Testis (tissue), 3 donors: Measurements from ENCODE around the gene KATNB1. TPM values are rescaled to one million over a fixed set of nuclear protein-coding genes. Genes with fewer than 3 reads are reported as not detected.
"Not testable (repeated sequence)": the region's sequence is repeated elsewhere in the genome, so short reads cannot be mapped to it uniquely, and the experiment has no call there.

Experiments used
- DNase-seq: peaks from one replicate; pipeline ENCODE4 v3.0.0-alpha.2; 2019
- H3K27ac ChIP-seq, 2 donors: fragments of 200-600 bp; sonication (generic); one replicate each; pipeline ENCODE4 v1.5.1; 2019
- H3K27me3 ChIP-seq: fragments of 200-600 bp; sonication (generic); one replicate; pipeline ENCODE4 v1.5.1; 2019
- H3K36me3 ChIP-seq: fragments of 200-600 bp; sonication (generic); one replicate; pipeline ENCODE4 v1.5.1; 2017; ENCODE audit warnings: low read depth; ENCODE audit errors: missing control alignments
- H3K4me1 ChIP-seq: fragments of 200-600 bp; sonication (generic); one replicate; pipeline ENCODE4 v1.5.1; 2019
- H3K4me3 ChIP-seq, 2 donors: fragments of 200-600 bp; sonication (generic); one replicate each; pipeline ENCODE4 v1.5.1; 2017 to 2019
- H3K9me3 ChIP-seq: fragments of 200-600 bp; sonication (generic); one replicate; pipeline ENCODE4 v1.5.1; 2017
- POLR2A ChIP-seq: fragments of 450-650 bp; IDR thresholded peaks from one replicate; pipeline ENCODE4 v1.6.1; 2017; ENCODE audit warnings: antibody characterized with exemption, mild to moderate bottlenecking, moderate library complexity
- WGBS, 2 donors: methylation state at CpG; one replicate each; pipeline ENCODE4 v1.1.5; 2018; 5-methylcytosine and 5-hydroxymethylcytosine counted together
- intact Hi-C: fragments of 100-400 bp; cut with DNase I; formaldehyde crosslinking; loops from one replicate; pipeline ENCODE4 v1.15.1; 2023; ENCODE audit warnings: low total_unique reads
- polyA plus RNA-seq: library from polyadenylated mRNA; stranded (reverse); fragments of 350-450 nt; fragmentation: Illumina TruSeq; extraction: RNeasy Lipid Tissue Mini Kit (QIAGEN cat#74804); gene quantifications from one replicate; pipeline ENCODE4 v1.2.3, GENCODE V29; 2014; ENCODE audit warnings: low read depth, low replicate concordance; ENCODE audit not compliant: insufficient read depth
- total RNA-seq, 2 donors: library from RNA; depleted of rRNA; stranded (reverse); fragments of >200 nt; gene quantifications; one replicate each; pipeline ENCODE4 v1.2.3, GENCODE V29; 2016
- TF ChIP-seq, protein P1 (sequence below), 3 experiments: fragments of 450-650 bp in 2 of 3; fragments of 200-600 bp in 1 of 3; sonication (generic) in 1 of 3; IDR thresholded peaks; one replicate each; pipeline ENCODE4 v1.5.1; 2016 to 2019; ENCODE audit warnings: antibody characterized with exemption in 3 of 3, mild to moderate bottlenecking in 2 of 3, moderate library complexity in 1 of 3

The KATNB1 gene
- total and polyA plus RNA-seq, 3 donors from 2014 or later, result 52.7 to 105 (median 53.5) TPM

DNA sequence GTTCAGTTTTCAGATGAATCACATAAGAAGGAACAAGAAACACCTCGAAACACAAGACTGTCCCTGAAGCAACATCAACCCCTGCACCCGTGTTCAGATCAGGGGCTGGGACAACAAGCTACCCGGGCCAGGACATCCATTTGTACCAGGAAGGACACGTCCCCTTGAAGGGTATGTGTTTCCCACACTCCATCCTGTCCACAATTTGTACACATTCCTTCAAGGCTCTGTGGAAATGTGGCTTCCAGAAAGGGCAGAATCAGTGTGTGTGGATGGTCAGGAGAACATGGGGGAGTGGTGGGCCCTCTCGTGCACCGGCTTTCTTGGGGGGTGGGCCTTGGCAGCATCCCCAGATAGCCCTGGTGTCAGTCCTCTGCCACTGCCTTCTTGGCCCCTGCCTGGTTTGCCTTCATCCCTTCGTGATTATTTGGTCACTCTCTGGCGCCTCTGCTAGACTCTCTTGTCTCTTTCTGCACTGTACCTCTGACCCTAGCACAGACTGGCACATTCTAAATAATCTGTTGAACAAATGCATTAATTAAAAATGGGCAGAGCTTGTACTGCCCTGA is 56.4 kb downstream of the KATNB1 start:
- TF ChIP-seq, protein P1, sequence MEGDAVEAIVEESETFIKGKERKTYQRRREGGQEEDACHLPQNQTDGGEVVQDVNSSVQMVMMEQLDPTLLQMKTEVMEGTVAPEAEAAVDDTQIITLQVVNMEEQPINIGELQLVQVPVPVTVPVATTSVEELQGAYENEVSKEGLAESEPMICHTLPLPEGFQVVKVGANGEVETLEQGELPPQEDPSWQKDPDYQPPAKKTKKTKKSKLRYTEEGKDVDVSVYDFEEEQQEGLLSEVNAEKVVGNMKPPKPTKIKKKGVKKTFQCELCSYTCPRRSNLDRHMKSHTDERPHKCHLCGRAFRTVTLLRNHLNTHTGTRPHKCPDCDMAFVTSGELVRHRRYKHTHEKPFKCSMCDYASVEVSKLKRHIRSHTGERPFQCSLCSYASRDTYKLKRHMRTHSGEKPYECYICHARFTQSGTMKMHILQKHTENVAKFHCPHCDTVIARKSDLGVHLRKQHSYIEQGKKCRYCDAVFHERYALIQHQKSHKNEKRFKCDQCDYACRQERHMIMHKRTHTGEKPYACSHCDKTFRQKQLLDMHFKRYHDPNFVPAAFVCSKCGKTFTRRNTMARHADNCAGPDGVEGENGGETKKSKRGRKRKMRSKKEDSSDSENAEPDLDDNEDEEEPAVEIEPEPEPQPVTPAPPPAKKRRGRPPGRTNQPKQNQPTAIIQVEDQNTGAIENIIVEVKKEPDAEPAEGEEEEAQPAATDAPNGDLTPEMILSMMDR (IDR thresholded peaks at IDR 0.05), result no peak
- TF ChIP-seq POLR2A, result no peak
- Histone ChIP-seq H3K9me3 (no peaks in the 10 kb centered on the region), H3K27me3 (no peaks in the 10 kb centered on the region), H3K27ac (no peak overlapping the region), H3K4me3 (no peak overlapping the region), H3K36me3 (no peaks in the 10 kb centered on the region), H3K4me1 (peaks cover 29% of the 10 kb centered on the region)
- 48 to 62% methylated on average over 7 to 8 of the region's 8 CpGs for WGBS, 2 donors
- intact Hi-C loops, result no loop called here
- no peak for DNase-seq

DNA sequence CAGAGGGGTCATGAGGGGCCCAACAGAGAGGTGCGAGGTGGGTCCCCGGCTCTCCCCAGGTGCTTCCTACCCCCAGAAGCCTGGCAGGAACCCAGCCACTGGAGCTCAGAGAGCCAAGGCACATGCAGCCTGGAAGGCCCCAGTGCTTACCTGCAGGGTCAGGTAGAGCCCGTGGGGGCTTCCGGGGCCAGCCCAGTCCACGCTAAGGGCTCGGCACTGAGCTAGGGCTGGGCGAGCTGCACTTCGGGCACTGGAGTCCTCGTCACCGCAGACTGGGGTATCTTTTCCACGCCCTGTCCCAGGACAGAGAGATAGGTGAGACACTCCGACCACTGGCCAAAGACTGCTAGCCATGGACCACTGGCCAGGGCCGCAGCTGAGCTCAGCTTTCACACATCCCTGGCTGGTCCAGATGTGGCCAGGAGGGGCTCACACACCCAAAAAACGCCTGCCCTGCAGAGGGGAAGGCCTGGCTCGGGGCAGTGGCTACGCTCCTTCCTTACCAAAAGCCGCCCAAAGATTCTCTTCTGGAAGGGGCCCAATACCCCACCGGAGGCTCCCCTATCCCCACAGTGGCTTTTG is 59.4 kb downstream of the KATNB1 start:
- intact Hi-C loops, result no loop called here
- H3K4me1 ChIP-seq, result peaks cover 20% of the 10 kb centered on the region
- TF ChIP-seq, protein P1 (IDR thresholded peaks at IDR 0.05), result no peak
- no peak for TF ChIP-seq POLR2A
- no peak overlapping the region for H3K27ac ChIP-seq
- no peaks in the 10 kb centered on the region for H3K27me3 ChIP-seq
- DNase-seq, result no peak
- H3K36me3 ChIP-seq, result no peaks in the 10 kb centered on the region
- 90 to 94% methylated on average over 9 to 18 of the region's 18 CpGs for WGBS, 2 donors
- H3K4me3 ChIP-seq, result no peak overlapping the region
- no peaks in the 10 kb centered on the region for H3K9me3 ChIP-seq

DNA sequence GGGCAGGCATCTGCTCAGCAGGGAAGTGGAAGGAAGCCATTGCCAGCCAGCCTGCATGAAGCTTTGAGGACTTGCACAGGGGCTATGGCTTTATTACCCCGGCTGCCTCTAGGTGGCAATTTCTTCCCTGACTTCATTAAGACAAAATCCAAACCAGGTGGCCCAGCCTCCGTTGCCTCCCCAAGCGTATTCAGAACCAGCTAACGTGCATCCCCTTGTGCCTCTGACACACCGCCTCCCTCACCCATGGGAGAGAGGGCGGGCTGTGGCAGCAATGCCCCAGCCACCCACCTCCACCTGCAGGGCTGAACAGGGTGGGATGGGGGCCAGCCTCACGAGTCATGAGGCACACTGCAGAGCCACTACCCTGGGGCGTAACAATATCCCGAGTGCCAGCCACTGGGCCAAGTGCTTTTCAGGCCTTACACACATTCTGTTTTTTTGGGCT is 59.9 kb downstream of the KATNB1 start:
- H3K4me1 ChIP-seq, result peaks cover 25% of the 10 kb centered on the region
- intact Hi-C loops, result no loop called here
- TF ChIP-seq, protein P1 (IDR thresholded peaks at IDR 0.05), result peak in 2 of 3 experiments; percentile 17 to 24
- TF ChIP-seq POLR2A, result no peak
- 70 to 84% methylated on average over 3 to 9 of the region's 9 CpGs for WGBS, 2 donors
- DNase-seq, result peak; percentile 56
- no peak overlapping the region for H3K4me3 ChIP-seq
- no peaks in the 10 kb centered on the region for H3K27me3 ChIP-seq
- no peaks in the 10 kb centered on the region for H3K9me3 ChIP-seq
- H3K27ac ChIP-seq, result no peak overlapping the region
- H3K36me3 ChIP-seq, result no peaks in the 10 kb centered on the region

DNA sequence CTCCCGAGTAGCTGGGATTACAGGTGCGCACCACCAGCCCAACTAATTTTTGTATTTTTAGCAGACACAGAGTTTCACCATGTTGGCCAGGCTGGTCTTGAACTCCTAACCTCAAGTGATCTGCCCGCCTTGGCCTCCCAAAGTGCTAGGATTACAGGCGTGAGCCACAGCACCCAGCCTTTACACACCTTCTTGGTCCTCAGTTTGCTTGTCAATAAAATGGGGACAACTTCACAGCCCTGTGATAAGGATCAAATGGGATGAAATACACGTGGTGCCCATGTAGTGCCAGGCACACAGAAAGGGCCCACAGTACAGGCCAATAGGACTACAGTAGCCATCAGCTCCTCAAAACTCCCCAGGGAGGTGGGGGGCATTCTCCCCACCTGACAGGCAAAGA is 60.4 kb downstream of the KATNB1 start:
- H3K36me3 ChIP-seq, H3K27ac ChIP-seq, DNase-seq, H3K9me3 ChIP-seq, H3K4me3 ChIP-seq, intact Hi-C loops, H3K27me3 ChIP-seq: not testable (repeated sequence)
- WGBS, 2 donors, result 90 to 92% methylated on average over 5 of the region's 5 CpGs
- H3K4me1 ChIP-seq, result peaks cover 31% of the 10 kb centered on the region

DNA sequence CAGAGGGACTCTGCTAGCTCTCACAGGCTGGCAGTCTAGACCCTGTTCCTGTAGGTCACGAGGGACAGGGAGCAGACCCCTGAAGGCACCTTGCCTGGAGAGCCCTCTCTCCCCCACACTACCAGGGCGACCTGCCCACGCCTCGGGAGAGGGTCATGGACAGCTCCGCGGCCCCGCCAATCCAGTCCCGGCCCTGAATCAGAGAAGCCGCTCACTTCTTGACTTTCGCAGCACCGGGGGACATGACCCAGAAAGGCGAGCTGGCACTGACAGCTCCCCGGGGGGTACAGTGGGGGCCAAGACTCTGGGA is 61.6 kb downstream of the KATNB1 start:
- H3K4me3 ChIP-seq, result no peak overlapping the region
- H3K4me1 ChIP-seq, result peaks cover 31% of the 10 kb centered on the region
- no peak for DNase-seq
- no peaks in the 10 kb centered on the region for H3K27me3 ChIP-seq
- no peak overlapping the region for H3K27ac ChIP-seq
- TF ChIP-seq, protein P1 (IDR thresholded peaks at IDR 0.05), result no peak
- no peak for TF ChIP-seq POLR2A
- no peaks in the 10 kb centered on the region for H3K36me3 ChIP-seq
- 72 to 80% methylated on average over 3 to 13 of the region's 13 CpGs for WGBS, 2 donors
- H3K9me3 ChIP-seq, result no peaks in the 10 kb centered on the region
- intact Hi-C loops, result no loop called here
